Measurements from ENCODE around the gene SERINC2. TPM values are rescaled to one million over a fixed set of nuclear protein-coding genes. Genes with fewer than 3 reads are reported as not detected.

The SERINC2 gene
- total and polyA plus RNA-seq, 10 of the 15 experiments (the other 5 are each of a cell fraction or from before 2014, with no cell fraction given): 0.02 to 9.4 (median 0.50) TPM

DNA sequence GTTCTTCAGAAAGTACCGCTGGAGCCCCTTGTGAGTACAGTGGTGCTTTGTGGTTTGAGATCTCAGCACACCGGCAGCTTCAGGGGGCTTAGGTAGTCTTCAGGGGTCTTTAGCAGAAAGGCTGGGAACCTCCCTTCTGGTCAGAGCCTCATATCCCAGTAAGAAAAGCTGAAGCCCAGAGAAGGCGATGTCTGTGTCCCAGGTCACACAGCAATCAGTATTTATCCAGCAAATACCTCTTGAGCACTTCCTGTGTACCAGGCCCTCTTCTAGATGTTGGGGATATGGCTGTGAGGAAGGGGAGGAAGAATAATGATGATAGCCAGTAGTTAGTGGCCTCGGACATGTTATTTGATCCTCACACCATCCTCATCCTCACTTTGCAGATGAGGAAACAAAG is 14.3 kb downstream of the SERINC2 start:
- intact Hi-C loops (cut with micrococcal nuclease; ENCODE audit: unreplicated experiment): no loop called here
- no peak for FAIRE-seq

DNA sequence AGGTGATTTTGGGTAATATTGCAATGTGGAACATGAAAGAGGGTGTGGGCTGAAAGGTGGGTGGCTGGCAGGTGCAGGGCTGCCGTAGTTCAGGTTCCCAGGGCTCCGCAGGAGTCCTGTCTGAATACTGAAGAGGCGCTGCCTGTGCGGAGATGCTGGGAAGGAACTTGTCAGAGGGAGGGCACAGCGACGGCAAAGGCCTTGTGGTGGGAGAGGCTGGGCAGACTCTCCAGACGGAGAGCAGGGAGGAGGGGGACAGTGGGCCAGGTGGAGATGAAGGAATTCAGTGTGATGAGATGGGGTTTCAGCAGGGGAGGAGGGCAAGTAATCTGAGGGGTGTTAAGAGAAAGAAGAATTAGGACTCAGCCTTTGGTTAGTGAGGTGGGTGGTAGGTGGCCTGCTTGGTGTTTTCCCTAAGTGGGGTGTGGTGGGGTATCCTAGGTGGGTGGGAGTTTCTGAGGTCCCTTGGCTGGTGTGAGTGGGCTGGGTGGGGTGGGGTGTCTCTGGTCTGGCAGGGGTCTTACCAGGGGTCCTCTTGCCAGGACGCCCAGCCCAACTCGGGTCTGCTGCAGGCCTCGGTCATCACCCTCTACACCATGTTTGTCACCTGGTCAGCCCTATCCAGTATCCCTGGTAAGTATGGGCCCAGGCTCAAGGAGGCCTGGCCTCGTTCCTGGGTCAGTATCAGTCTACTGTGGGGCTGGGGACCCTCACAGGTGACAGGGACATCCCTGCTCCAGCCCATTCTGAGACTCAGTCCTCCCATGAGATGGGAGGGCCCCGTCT is 15.6 kb downstream of the SERINC2 start:
- Histone ChIP-seq H4K20me1 (ENCODE audit: control insufficient read depth, insufficient read depth) (no peaks in the 10 kb centered on the region), H3K27ac (ENCODE audit: control insufficient read depth, insufficient read depth) (no peak overlapping the region), H3K4me1 (ENCODE audit: control insufficient read depth, insufficient read depth, low read length) (peaks cover 2% of the 10 kb centered on the region), H3K4me2 (ENCODE audit: control insufficient read depth, insufficient read depth) (no peak overlapping the region), H2AFZ (ENCODE audit: control insufficient read depth, low read depth, low read length) (no peak overlapping the region), H3K4me3 (no peak overlapping the region), H3K79me2 (ENCODE audit: control insufficient read depth, insufficient read depth, low read length) (no peaks in the 10 kb centered on the region), H3K9ac (ENCODE audit: control insufficient read depth, insufficient read depth, low read length) (no peak overlapping the region), H3K36me3 (ENCODE audit: control insufficient read depth in 2 of 2, insufficient read depth in 2 of 2, low read length in 1 of 2) (no peaks in the 10 kb centered on the region; a peak in 1 of 4 replicates), H3K9me3 (replicated peaks; ENCODE audit: control insufficient read depth, insufficient read depth, low read length) (no peaks in the 10 kb centered on the region), H3K27me3 (replicated peaks in 1 of 2; ENCODE audit: control insufficient read depth in 2 of 2, insufficient read depth in 2 of 2, low read length in 1 of 2) (no peaks in the 10 kb centered on the region)
- DNase-seq (ENCODE audit: low read depth, low spot score) (no peak), ATAC-seq (no peak), FAIRE-seq (no peak)
- in situ Hi-C loops (cut with MboI): loop anchor here (10.0 kb wide), 2 partner anchors 116 to 244 kb away; no protein-coding TSS in a partner anchor
- ChIA-PET CTCF (no interaction called here), SMC1A (ENCODE audit: uncharacterized antibody, unreplicated experiment) (interaction anchor here (1.6 to 7.5 kb wide), 3 partner anchors 54 to 121 kb away, joined by 4 to 91 read pairs (median 11); no protein-coding TSS in a partner anchor), POLR2A (interaction anchor here (1.2 kb wide), 1 partner anchor 48 kb away, joined by 3 read pairs; no protein-coding TSS in a partner anchor), RAD21 (ENCODE audit: unreplicated experiment) (interaction anchor here (1.0 to 4.3 kb wide), 2 partner anchors 78 to 120 kb away, joined by 3 to 25 read pairs; no protein-coding TSS in a partner anchor)
- intact Hi-C loops (cut with micrococcal nuclease; ENCODE audit: unreplicated experiment): no loop called here
- 71% methylated on average over 12 of the region's 12 CpGs for whole genome bisulfite sequencing (ENCODE audit: insufficient coverage, insufficient replicate concordance, low lambda C conversion rate, missing lambda C conversion rate)
- no TSS peak for BruUV-seq (replicated peaks)
- TF ChIP-seq CUX1 (IDR thresholded peaks at IDR 0.05; ENCODE audit: insufficient replicate concordance, low read depth, low read length) (no peak), KAT2A (conservative IDR thresholded peaks at IDR 0.05; ENCODE audit: control insufficient read depth, low read depth, low read length) (no peak), RUNX3 (IDR thresholded peaks at IDR 0.05; ENCODE audit: low read length) (peak; percentile 40; the same call in 1 of the 2 replicates), MEF2A (IDR thresholded peaks at IDR 0.05; ENCODE audit: insufficient read depth, low read depth, low read length) (no peak), BHLHE40 (IDR thresholded peaks at IDR 0.05; ENCODE audit: borderline replicate concordance in 1 of 2, low read depth in 2 of 2, low read length in 1 of 2) (peak in 1 of 2 experiments; percentile 39; a peak in 1 of 4 replicates), TAF1 (IDR thresholded peaks at IDR 0.05; ENCODE audit: borderline replicate concordance, low read depth, low read length) (no peak), RCOR1 (conservative IDR thresholded peaks at IDR 0.05; ENCODE audit: low read depth, low read length) (no peak)

More for the DNA sequence above, 14.3 kb downstream of the SERINC2 start:
- Histone ChIP-seq H3K4me3 (no peak overlapping the region), H3K79me2 (ENCODE audit: control insufficient read depth, insufficient read depth, low read length) (no peaks in the 10 kb centered on the region), H3K27ac (ENCODE audit: control insufficient read depth, insufficient read depth) (no peak overlapping the region), H3K36me3 (ENCODE audit: control insufficient read depth in 2 of 2, insufficient read depth in 2 of 2, low read length in 1 of 2) (no peaks in the 10 kb centered on the region; a peak in 1 of 4 replicates), H3K27me3 (replicated peaks in 1 of 2; ENCODE audit: control insufficient read depth in 2 of 2, insufficient read depth in 2 of 2, low read length in 1 of 2) (no peaks in the 10 kb centered on the region), H3K4me1 (ENCODE audit: control insufficient read depth, insufficient read depth, low read length) (peaks cover 11% of the 10 kb centered on the region), H3K9me3 (replicated peaks; ENCODE audit: control insufficient read depth, insufficient read depth, low read length) (no peaks in the 10 kb centered on the region), H2AFZ (ENCODE audit: control insufficient read depth, low read depth, low read length) (no peak overlapping the region), H3K4me2 (ENCODE audit: control insufficient read depth, insufficient read depth) (no peak overlapping the region), H3K9ac (ENCODE audit: control insufficient read depth, insufficient read depth, low read length) (no peak overlapping the region), H4K20me1 (ENCODE audit: control insufficient read depth, insufficient read depth) (no peaks in the 10 kb centered on the region)
- TF ChIP-seq YBX1 (IDR thresholded peaks at IDR 0.05) (no peak), SMARCA5 (IDR thresholded peaks at IDR 0.05) (0 out of 2 replicates have a peak, but pooled peaks have one; percentile 33), RFX5 (IDR thresholded peaks at IDR 0.05; ENCODE audit: low read depth, low read length) (no peak)
- ATAC-seq (no peak), DNase-seq (ENCODE audit: low read depth, low spot score) (no peak)
- no TSS peak for BruUV-seq (replicated peaks)
- SMC1A ChIA-PET (ENCODE audit: uncharacterized antibody, unreplicated experiment): interaction anchor here (0.7 to 7.5 kb wide), 4 partner anchors 33 to 122 kb away, joined by 3 to 91 read pairs (median 8); no protein-coding TSS in a partner anchor
- POLR2A ChIA-PET: interaction anchor here (1.2 kb wide), 1 partner anchor 50 kb away, joined by 3 read pairs; no protein-coding TSS in a partner anchor
- CTCF ChIA-PET: interaction anchor here (0.9 to 10.6 kb wide), 3 partner anchors 35 to 122 kb away, joined by 3 to 203 read pairs (median 72); no protein-coding TSS in a partner anchor
- in situ Hi-C loops (cut with MboI): loop anchor here (10.0 kb wide), 2 partner anchors 117 to 243 kb away; no protein-coding TSS in a partner anchor
- WGBS (ENCODE audit: insufficient coverage, insufficient replicate concordance, low lambda C conversion rate, missing lambda C conversion rate): 67% methylated on average over 4 of the region's 4 CpGs
- RAD21 ChIA-PET (ENCODE audit: unreplicated experiment): interaction anchor here (1.0 to 4.3 kb wide), 3 partner anchors 33 to 121 kb away, joined by 3 to 25 read pairs (median 6); no protein-coding TSS in a partner anchor
